IMR-90 (cell line): ENCODE results near the gene CRABP1. TPM values are rescaled to one million over a fixed set of nuclear protein-coding genes. Genes with fewer than 3 reads are reported as not detected.

Experiments
- ATAC-seq: fragments of 200-7000 bp; cut with Tn5 transposase; 2 replicates; pipeline ENCODE4 v1.9.1; 2020; ENCODE audit warnings: low read depth, mild to moderate bottlenecking, moderate library complexity
- BruUV-seq: library from RNA; stranded (reverse); fragments of 400-500 nt; replicated peaks from 2 replicates; lab custom pipeline; 2021; lab: Mats Ljungman, UMichigan
- CTCF ChIA-PET: fragments of 300-600 bp; formaldehyde crosslinking; extraction: SDS; loops from one replicate; lab custom pipeline; 2021; ENCODE audit warnings: antibody characterized with exemption; lab: Yijun Ruan, JAX
- POLR2A ChIA-PET: fragments of 300-600 bp; sonication (Branson Sonifier 250); formaldehyde crosslinking; loops from one replicate; lab custom pipeline; 2022; ENCODE audit warnings: antibody characterized with exemption; ENCODE audit not compliant: unreplicated experiment; lab: Charles Lee
- DNase-seq: peaks from one replicate; pipeline ENCODE4 v3.0.0; 2013
- H2AFZ ChIP-seq: replicated peaks from 2 replicates; pipeline ENCODE3; 2013; ENCODE audit warnings: low read length, mild to moderate bottlenecking; ENCODE audit not compliant: poor library complexity
- H2AK5ac ChIP-seq: 2 replicates; pipeline ENCODE4 v1.6.1; 2013; ENCODE audit warnings: low read depth, low read length, inconsistent platforms
- H2AK9ac ChIP-seq: replicated peaks from 2 replicates; pipeline ENCODE3; 2013; ENCODE audit warnings: mild to moderate bottlenecking, low read depth, low read length, moderate library complexity; ENCODE audit not compliant: poor library complexity
- H2BK120ac ChIP-seq: 2 replicates; pipeline ENCODE4 v1.6.1; 2013; ENCODE audit warnings: low read depth, low read length, inconsistent platforms
- H2BK15ac ChIP-seq: 3 replicates; pipeline ENCODE4 v1.6.1; 2013; ENCODE audit warnings: low read depth, low read length, inconsistent platforms
- H2BK20ac ChIP-seq: 2 replicates; pipeline ENCODE4 v1.6.1; 2013; ENCODE audit warnings: low read depth, mild to moderate bottlenecking, inconsistent platforms, low read length, moderate library complexity
- H2BK5ac ChIP-seq: 2 replicates; pipeline ENCODE4 v1.6.1; 2013; ENCODE audit warnings: mild to moderate bottlenecking, low read depth, low read length, inconsistent platforms; ENCODE audit not compliant: poor library complexity, severe bottlenecking
- H3K14ac ChIP-seq: replicated peaks from 2 replicates; pipeline ENCODE4 v1.6.1; 2013; ENCODE audit warnings: low read depth, low read length, inconsistent platforms
- H3K18ac ChIP-seq: 2 replicates; pipeline ENCODE4 v1.6.1; 2013; ENCODE audit warnings: low read depth, low read length, control low read depth
- H3K23ac ChIP-seq: 2 replicates; pipeline ENCODE4 v1.6.1; 2013; ENCODE audit warnings: low read depth, low read length, inconsistent platforms
- H3K27ac ChIP-seq: 2 replicates; pipeline ENCODE4 v1.5.1; 2013; ENCODE audit warnings: mild to moderate bottlenecking, control low read depth, low read length; ENCODE audit not compliant: insufficient read depth
- H3K27me3 ChIP-seq: 2 replicates; pipeline ENCODE4 v1.6.1; 2013; ENCODE audit warnings: low read length; ENCODE audit not compliant: control insufficient read depth, insufficient read depth
- H3K36me3 ChIP-seq: 2 replicates; pipeline ENCODE4 v1.6.1; 2013; ENCODE audit warnings: low read length, mixed read lengths; ENCODE audit not compliant: control insufficient read depth, insufficient read depth
- H3K4ac ChIP-seq: 2 replicates; pipeline ENCODE4 v1.6.1; 2013; ENCODE audit warnings: low read depth, low read length, inconsistent platforms
- H3K4me1 ChIP-seq: 2 replicates; pipeline ENCODE4 v1.6.1; 2013; ENCODE audit warnings: low read length, mixed read lengths; ENCODE audit not compliant: control insufficient read depth, insufficient read depth
- H3K4me2 ChIP-seq: 2 replicates; pipeline ENCODE4 v1.6.1; 2013; ENCODE audit warnings: low read depth, mild to moderate bottlenecking, control low read depth, low read length, moderate library complexity
- H3K4me3 ChIP-seq: 2 replicates; pipeline ENCODE4 v1.5.1; 2013; ENCODE audit warnings: low read depth, mild to moderate bottlenecking, control low read depth, low read length, moderate library complexity; ENCODE audit not compliant: insufficient read depth
- H3K56ac ChIP-seq: 2 replicates; pipeline ENCODE4 v1.6.1; 2013; ENCODE audit warnings: low read length, inconsistent platforms; ENCODE audit not compliant: insufficient read depth; ENCODE audit errors: extremely low read depth
- H3K79me1 ChIP-seq, 2 experiments: 2 replicates each; pipeline ENCODE4 v1.6.1; 2013; ENCODE audit warnings: low read length in 2 of 2, inconsistent platforms in 1 of 2, low read depth in 1 of 2
- H3K9ac ChIP-seq: 2 replicates; pipeline ENCODE4 v1.6.1; 2013; ENCODE audit warnings: low read depth, low read length, control low read depth
- H3K9me1 ChIP-seq: 2 replicates; pipeline ENCODE4 v1.6.1; 2013; ENCODE audit warnings: low read length, inconsistent platforms; ENCODE audit not compliant: insufficient read depth
- H3K9me3 ChIP-seq: 2 replicates; pipeline ENCODE4 v1.6.1; 2013; ENCODE audit warnings: low read length; ENCODE audit not compliant: control insufficient read depth, insufficient read depth
- H4K20me1 ChIP-seq: 2 replicates; pipeline ENCODE4 v1.6.1; 2013; ENCODE audit warnings: low read length, inconsistent platforms; ENCODE audit not compliant: insufficient read depth
- H4K5ac ChIP-seq: 2 replicates; pipeline ENCODE4 v1.6.1; 2013; ENCODE audit warnings: mild to moderate bottlenecking, low read depth, low read length, control low read depth
- H4K8ac ChIP-seq, 2 experiments: 2 replicates each; pipeline ENCODE4 v1.6.1; 2013; ENCODE audit warnings: low read depth in 2 of 2, low read length in 2 of 2, control low read depth in 1 of 2, inconsistent platforms in 1 of 2
- H4K91ac ChIP-seq: 2 replicates; pipeline ENCODE4 v1.6.1; 2013; ENCODE audit warnings: low read depth, low read length, inconsistent platforms; ENCODE audit not compliant: insufficient read depth
- ELK1 ChIP-seq: fragments of 150-350 bp; IDR thresholded peaks from 2 replicates; pipeline ENCODE4 v1.6.1; 2016; ENCODE audit warnings: low read depth, mild to moderate bottlenecking, low read length, moderate library complexity, borderline replicate concordance
- MXI1 ChIP-seq: IDR thresholded peaks from 2 replicates; pipeline ENCODE4 v1.6.1; 2012; ENCODE audit warnings: low read depth, mild to moderate bottlenecking, low read length, moderate library complexity, borderline replicate concordance
- RFX5 ChIP-seq: IDR thresholded peaks from 2 replicates; pipeline ENCODE4 v1.8.0; 2012; ENCODE audit warnings: low read depth, mild to moderate bottlenecking, low read length, moderate library complexity
- WGBS, 2 experiments: methylation state at CpG; one replicate each; pipeline versions ENCODE4 v1.1.5 to v1.1.7; 2013; ENCODE audit warnings: missing lambda C conversion rate in 2 of 2; ENCODE audit not compliant: insufficient read length in 1 of 2; ENCODE audit errors: extremely low coverage in 2 of 2; 5-methylcytosine and 5-hydroxymethylcytosine counted together
- dilution Hi-C: fragments of 300-500 bp; cut with HindIII; formaldehyde crosslinking; loops from one replicate; pipeline ENCODE4 v1.14.3; 2018; ENCODE audit warnings: low sequenced_read_pairs; ENCODE audit not compliant: unreplicated experiment
- in situ Hi-C: fragments of 300-500 bp; cut with MboI; formaldehyde crosslinking; loops from 3 replicates; pipeline ENCODE4 v1.14.3; 2019; ENCODE audit warnings: low sequenced_read_pairs, inconsistent platforms, mixed read lengths
- intact Hi-C: fragments of 100-400 bp; cut with micrococcal nuclease; formaldehyde crosslinking; loops from 2 replicates; pipeline ENCODE4 v1.10.0; 2022
- polyA plus RNA-seq, 3 experiments: library from polyadenylated mRNA; depleted of rRNA; stranded (reverse); fragments of >200 nt; gene quantifications; 2 replicates each; pipeline ENCODE4 v1.2.3, GENCODE V29; 2012; ENCODE audit warnings: low replicate concordance in 1 of 3
- total RNA-seq: library from RNA; depleted of rRNA; stranded (reverse); fragments of >200 nt; gene quantifications from 2 replicates; pipeline ENCODE4 v1.2.3, GENCODE V29; 2012

The CRABP1 gene
- total and polyA plus RNA-seq, 2 of the 4 experiments (the other 2 are of a cell fraction), result not detected

GRCh38 chr15:78363381-78363734 lies 23.2 kb downstream of the CRABP1 start:
- intact Hi-C loops (no loop called here), dilution Hi-C loops (no loop called here), in situ Hi-C loops (no loop called here)
- H4K5ac ChIP-seq, result no peak overlapping the region
- ATAC-seq (no peak), DNase-seq (no peak)
- ChIA-PET CTCF (no interaction called here), POLR2A (no interaction called here)
- H3K56ac ChIP-seq, result no peak overlapping the region
- no peaks in the 10 kb centered on the region for H3K36me3 ChIP-seq
- H3K27ac ChIP-seq, result no peak overlapping the region
- no peak overlapping the region for H3K18ac ChIP-seq
- no peak overlapping the region for H3K4me3 ChIP-seq
- no peaks in the 10 kb centered on the region for H3K4me1 ChIP-seq
- H4K8ac ChIP-seq, result no peak overlapping the region
- H2BK5ac ChIP-seq, result no peak overlapping the region
- H3K27me3 ChIP-seq, result peaks cover 43% of the 10 kb centered on the region
- H2AFZ ChIP-seq, result no peak overlapping the region
- H3K9me3 ChIP-seq, result no peaks in the 10 kb centered on the region
- H2BK15ac ChIP-seq, result no peak overlapping the region
- BruUV-seq, result no TSS peak
- H3K79me1 ChIP-seq, result no peaks in the 10 kb centered on the region
- no peak overlapping the region for H2BK20ac ChIP-seq
- H3K9me1 ChIP-seq, result no peaks in the 10 kb centered on the region
- H4K91ac ChIP-seq, result no peak overlapping the region
- no peak overlapping the region for H3K4me2 ChIP-seq
- H3K9ac ChIP-seq, result no peak overlapping the region
- no peak overlapping the region for H2AK5ac ChIP-seq
- H2AK9ac ChIP-seq, result no peak overlapping the region
- H2BK120ac ChIP-seq, result no peak overlapping the region
- 70% methylated on average over 5 of the region's 6 CpGs; no CpG with 5 or more reads in 1 of the 2 experiments for WGBS, 2 experiments
- H3K14ac ChIP-seq, result no peak overlapping the region
- no peak for TF ChIP-seq RFX5
- TF ChIP-seq MXI1, result no peak
- no peak for TF ChIP-seq ELK1
- no peaks in the 10 kb centered on the region for H4K20me1 ChIP-seq
- no peak overlapping the region; the same call in 1 of the 2 replicates for H3K23ac ChIP-seq
- no peak overlapping the region for H3K4ac ChIP-seq
